Activated T-cell treated with anti-CD3 and anti-CD28 coated beads for 48 hours (primary cell): ENCODE measurements around the gene LAMB2.

ENCODE experiments used
- DNase-seq: peaks from one replicate; pipeline ENCODE4 v3.0.0-alpha.2; 2020; ENCODE audit warnings: low read depth

LAMB2 gene

GRCh38 chr3:49161197-49161596, 28.3 kb upstream of the LAMB2 start:
- DNase-seq = no peak

- no peak for DNase-seq
Measured at GRCh38 chr3:49158792-49159191, 25.9 kb upstream of the LAMB2 start.

- peak; percentile 45 for DNase-seq
Measured at GRCh38 chr3:49158103-49158709, 25.4 kb upstream of the LAMB2 start.

- no peak for DNase-seq
Measured at GRCh38 chr3:49157289-49157688, 24.4 kb upstream of the LAMB2 start.

- no peak for DNase-seq
Measured at GRCh38 chr3:49153349-49153912, 20.6 kb upstream of the LAMB2 start.

- no peak for DNase-seq
Measured at GRCh38 chr3:49151610-49152009, 18.8 kb upstream of the LAMB2 start.

GRCh38 chr3:49148159-49148558, 15.3 kb upstream of the LAMB2 start:
- no peak for DNase-seq

DNA sequence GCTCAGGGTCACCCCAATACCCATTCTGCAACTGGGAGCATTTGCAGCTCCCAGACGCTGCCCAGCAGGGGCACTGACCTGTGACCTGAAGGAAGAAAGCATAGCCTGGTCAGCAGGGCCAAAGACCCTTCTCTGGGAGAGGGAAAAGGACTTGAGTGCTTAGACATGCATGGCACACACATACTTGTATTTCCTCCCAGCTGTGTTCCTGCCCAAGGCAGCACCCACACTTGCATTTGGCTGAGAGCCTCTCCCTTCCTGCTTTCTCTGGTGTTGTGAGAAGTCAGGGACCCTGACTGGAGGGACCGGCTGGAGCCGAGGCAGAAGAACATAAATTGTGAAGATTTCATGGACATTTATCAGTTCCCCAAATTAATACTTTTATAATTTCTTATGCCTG, 7.2 kb upstream of the LAMB2 start:
- DNase-seq = no peak

DNA sequence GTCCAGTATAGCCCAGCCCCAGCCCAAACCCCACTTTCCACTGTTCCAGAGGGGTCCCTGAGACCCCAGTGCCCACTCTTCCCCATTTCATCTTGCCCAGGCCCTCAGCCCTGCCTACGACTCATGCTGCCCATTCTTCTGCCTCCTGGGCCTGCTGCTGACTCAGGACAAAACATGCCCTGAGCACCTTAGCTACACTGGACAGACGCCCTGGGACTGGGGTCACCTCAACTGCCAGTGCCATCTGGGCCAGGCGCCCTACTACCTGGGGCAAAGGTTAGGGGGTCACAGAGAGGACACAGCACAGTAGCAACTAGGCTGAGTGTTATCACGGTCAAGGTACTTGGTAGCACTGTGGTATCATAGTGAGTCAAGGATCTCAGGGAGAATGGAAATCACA, 2.6 kb upstream of the LAMB2 start:
- no peak for DNase-seq

GRCh38 chr3:49134471-49135265, 1.8 kb upstream of the LAMB2 start:
- DNase-seq = no peak

- no peak for DNase-seq
Measured at GRCh38 chr3:49133226-49133951, 539 bp upstream of the LAMB2 start.

DNA sequence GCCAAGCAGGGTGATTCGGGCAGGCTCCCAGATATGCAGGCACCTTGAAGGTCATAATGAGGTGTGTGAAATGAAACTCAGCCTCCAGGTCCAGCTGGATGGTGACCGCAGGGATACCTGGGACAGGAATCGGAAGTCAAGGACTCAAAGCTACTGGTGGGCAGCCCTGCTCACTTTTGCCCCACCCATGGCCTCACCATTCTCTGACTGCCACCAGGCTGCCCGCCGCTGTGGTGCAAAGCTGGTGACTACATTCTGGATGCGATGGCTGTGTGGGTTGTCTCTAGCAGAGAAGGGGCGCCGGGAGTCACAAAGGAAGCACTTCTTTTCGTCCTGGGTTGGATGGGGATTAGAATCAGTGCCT, 795 bp downstream of the LAMB2 start:
- DNase-seq = no peak

- DNase-seq = no peak
Measured at GRCh38 chr3:49131576-49131975, 1.3 kb downstream of the LAMB2 start.

DNA sequence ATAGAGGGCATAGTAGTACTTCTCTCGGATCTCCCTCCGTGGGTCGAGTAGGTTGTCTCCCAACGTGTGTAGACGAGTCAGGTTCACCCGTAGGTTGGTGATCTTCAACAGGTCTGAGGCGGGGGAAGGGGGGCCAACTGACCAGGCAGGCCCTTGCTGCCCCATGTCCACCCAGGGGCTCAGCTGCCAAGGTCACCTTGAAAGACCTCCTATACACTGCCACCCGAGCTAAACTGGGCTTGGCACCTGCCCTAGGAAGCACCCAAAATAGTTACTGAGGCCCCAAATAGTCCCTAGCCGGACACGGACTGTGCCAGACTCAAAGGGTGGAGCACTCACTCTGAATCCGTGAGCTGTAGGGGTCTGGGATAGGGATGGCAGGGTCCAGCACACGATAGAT, 1.8 kb downstream of the LAMB2 start:
- no peak for DNase-seq

DNA sequence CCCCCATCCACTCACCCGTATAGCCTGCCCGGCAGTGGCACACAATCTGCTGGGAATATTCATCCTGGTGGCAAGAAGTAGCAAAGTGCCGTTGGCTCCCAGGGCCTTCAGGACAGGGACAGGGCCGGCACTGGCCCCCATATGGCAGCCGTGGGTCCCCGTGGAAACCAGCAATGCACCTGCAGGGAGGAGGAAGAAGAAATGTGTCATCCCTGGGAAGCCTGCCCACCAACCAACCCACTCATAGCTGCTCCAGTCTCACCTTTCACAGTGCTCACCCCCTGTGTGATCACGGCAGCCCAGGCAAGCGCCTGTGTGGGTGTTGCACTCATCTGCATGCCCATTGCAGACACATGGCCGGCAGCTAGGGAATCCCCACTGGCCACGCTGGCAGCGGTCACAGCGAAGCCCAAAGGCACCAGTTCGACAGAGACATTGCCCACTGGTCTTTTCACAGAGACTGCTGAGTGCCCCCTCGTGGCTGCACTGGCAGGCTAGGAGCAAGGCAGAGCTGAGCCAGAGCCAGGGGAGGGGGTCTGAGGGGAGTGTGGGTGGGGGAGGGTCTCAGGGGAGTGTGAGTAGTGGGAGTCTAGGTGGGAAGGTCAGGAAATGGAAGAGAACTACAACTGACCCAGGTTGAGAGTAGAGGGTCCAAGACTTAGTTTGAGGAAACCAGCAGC, 7.7 kb downstream of the LAMB2 start:
- no peak for DNase-seq

GRCh38 chr3:49124203-49124602, 8.6 kb downstream of the LAMB2 start:
- no peak for DNase-seq

- no peak for DNase-seq
Measured at GRCh38 chr3:49123687-49124086, 9.2 kb downstream of the LAMB2 start.

DNA sequence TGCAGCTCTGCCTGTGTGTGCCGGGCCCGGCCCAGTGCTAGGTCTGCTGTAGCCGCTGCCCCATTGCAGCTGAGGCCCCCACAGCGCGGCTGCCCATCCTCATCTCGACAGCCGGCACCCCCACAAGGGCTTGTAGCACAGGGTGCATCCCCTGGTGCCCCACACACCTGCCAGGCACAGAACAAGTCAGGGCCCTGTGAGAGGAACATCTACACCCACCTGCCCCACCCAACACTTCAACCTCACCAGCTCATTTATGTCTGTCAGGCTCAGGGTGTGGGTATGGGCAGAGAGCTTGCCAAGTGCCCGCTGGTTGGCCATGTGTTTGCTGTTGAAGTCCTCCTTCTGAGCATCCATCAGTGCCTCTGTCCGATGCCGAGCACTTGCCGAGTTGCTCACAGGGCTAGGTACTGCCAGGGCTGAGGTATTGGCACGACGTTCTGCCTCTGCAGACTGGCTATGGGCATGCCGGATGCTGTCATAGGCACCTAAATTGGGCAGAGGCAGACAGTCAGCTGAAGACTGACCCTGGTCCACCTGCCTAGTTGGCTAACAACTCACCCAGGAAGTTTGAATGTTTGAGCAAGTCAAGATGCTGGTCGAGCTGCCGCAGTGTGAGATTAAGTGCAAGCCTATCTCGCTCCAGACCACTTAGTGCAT, 9.8 kb downstream of the LAMB2 start:
- no peak for DNase-seq

- no peak for DNase-seq
Measured at GRCh38 chr3:49122451-49122850, 10.4 kb downstream of the LAMB2 start.

DNA sequence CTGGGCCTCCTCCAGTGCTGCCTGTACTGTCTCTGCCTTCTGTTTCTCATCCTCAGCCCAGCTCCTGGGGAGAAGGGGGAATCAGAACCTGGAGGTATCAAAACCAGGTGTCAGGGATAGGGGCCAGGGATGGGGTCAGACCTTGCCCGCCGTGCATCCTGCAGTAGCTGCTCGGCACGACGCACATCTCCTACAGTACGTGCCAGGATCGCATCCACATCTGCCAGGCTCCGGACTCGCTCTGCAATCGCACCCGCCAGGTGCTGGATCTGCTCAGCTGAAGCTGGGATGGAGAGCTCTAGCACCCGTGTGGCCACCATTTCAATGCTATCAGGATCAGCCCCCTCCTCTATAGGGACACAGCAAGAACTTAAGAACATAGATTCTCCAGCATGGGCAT, 10.8 kb downstream of the LAMB2 start:
- no peak for DNase-seq

GRCh38 chr3:49121132-49121736, 11.6 kb downstream of the LAMB2 start:
- no peak for DNase-seq
